Measurements from ENCODE around the gene HSD11B1. TPM values are rescaled to one million over a fixed set of nuclear protein-coding genes. Genes with fewer than 3 reads are reported as not detected.

Gene HSD11B1
- total RNA-seq, 1 experiment from 2014 or later = 0.27 TPM

DNA sequence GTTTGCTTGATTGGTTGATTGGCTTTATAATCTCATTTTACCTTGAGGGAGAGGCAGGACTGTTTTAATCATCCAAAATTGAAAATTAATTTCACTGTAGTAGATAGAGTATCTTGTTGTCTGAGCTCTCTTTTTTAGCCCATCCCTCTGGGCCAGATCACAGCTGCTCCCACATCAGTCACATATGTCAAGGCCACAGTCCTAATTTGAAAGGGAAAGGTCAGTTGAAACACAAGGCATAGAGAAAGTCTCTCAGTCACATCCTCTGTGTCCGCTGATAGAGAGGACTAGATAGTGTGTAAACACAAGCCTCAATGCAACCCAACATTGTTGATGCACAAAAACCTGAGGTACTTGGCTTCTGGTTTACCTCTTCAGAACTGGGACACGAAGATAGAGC lies 72.9 kb downstream of the HSD11B1 start:
- Histone ChIP-seq H3K79me2 (ENCODE audit: insufficient read depth, low read length) (peaks cover under 1% of the 10 kb centered on the region; the same call in 1 of the 2 replicates), H3K9me2 (ENCODE audit: insufficient read depth) (no peaks in the 10 kb centered on the region), H4K20me1 (ENCODE audit: insufficient read depth) (no peaks in the 10 kb centered on the region), H2AFZ (ENCODE audit: low read depth, low read length, poor library complexity, severe bottlenecking) (no peak overlapping the region), H3K4me2 (ENCODE audit: low read length) (no peak overlapping the region), H3K27ac (ENCODE audit: low read depth, low read length) (no peak overlapping the region), H3K27me3 (ENCODE audit: insufficient read depth, low read length) (no peaks in the 10 kb centered on the region), H3K4me1 (ENCODE audit: control insufficient read depth in 1 of 2, insufficient read depth in 2 of 2, low read length in 2 of 2) (no peaks in the 10 kb centered on the region), H3K9ac (ENCODE audit: low read length) (no peak overlapping the region), H3K9me3 (ENCODE audit: control insufficient read depth in 1 of 2, insufficient read depth in 1 of 2, low read depth in 1 of 2, low read length in 2 of 2) (no peaks in the 10 kb centered on the region), H3K36me3 (ENCODE audit: control insufficient read depth in 1 of 2, insufficient read depth in 2 of 2, low read length in 2 of 2) (no peaks in the 10 kb centered on the region), H3K4me3 (replicated peaks in 1 of 2; ENCODE audit: low read depth in 1 of 2, low read length in 2 of 2) (no peak overlapping the region)
- no TSS peak for BruUV-seq (replicated peaks)
- TF ChIP-seq EGR1 (IDR thresholded peaks at IDR 0.05; ENCODE audit: low read depth) = no peak
- TF ChIP-seq SIN3A (IDR thresholded peaks at IDR 0.05; ENCODE audit: low read depth) = no peak
- TF ChIP-seq ZFX (IDR thresholded peaks at IDR 0.05) = no peak
- TF ChIP-seq RAD21 (IDR thresholded peaks at IDR 0.05; ENCODE audit: low read depth) = no peak
- TF ChIP-seq, protein P1, sequence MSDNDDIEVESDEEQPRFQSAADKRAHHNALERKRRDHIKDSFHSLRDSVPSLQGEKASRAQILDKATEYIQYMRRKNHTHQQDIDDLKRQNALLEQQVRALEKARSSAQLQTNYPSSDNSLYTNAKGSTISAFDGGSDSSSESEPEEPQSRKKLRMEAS (IDR thresholded peaks at IDR 0.05) = no peak
- TF ChIP-seq, protein P2, sequence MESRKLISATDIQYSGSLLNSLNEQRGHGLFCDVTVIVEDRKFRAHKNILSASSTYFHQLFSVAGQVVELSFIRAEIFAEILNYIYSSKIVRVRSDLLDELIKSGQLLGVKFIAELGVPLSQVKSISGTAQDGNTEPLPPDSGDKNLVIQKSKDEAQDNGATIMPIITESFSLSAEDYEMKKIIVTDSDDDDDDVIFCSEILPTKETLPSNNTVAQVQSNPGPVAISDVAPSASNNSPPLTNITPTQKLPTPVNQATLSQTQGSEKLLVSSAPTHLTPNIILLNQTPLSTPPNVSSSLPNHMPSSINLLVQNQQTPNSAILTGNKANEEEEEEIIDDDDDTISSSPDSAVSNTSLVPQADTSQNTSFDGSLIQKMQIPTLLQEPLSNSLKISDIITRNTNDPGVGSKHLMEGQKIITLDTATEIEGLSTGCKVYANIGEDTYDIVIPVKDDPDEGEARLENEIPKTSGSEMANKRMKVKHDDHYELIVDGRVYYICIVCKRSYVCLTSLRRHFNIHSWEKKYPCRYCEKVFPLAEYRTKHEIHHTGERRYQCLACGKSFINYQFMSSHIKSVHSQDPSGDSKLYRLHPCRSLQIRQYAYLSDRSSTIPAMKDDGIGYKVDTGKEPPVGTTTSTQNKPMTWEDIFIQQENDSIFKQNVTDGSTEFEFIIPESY (IDR thresholded peaks at IDR 0.05; ENCODE audit: extremely low read depth, insufficient replicate concordance, low read length) = no peak
- no peak for TF ChIP-seq EZH2phosphoT487 (IDR thresholded peaks at IDR 0.05; ENCODE audit: borderline replicate concordance)
- no peak for TF ChIP-seq POLR2AphosphoS5 (IDR thresholded peaks at IDR 0.05; ENCODE audit: low read depth, low read length)
- no peak for TF ChIP-seq CBX3 (IDR thresholded peaks at IDR 0.05; ENCODE audit: low read depth)
- TF ChIP-seq, protein P3, sequence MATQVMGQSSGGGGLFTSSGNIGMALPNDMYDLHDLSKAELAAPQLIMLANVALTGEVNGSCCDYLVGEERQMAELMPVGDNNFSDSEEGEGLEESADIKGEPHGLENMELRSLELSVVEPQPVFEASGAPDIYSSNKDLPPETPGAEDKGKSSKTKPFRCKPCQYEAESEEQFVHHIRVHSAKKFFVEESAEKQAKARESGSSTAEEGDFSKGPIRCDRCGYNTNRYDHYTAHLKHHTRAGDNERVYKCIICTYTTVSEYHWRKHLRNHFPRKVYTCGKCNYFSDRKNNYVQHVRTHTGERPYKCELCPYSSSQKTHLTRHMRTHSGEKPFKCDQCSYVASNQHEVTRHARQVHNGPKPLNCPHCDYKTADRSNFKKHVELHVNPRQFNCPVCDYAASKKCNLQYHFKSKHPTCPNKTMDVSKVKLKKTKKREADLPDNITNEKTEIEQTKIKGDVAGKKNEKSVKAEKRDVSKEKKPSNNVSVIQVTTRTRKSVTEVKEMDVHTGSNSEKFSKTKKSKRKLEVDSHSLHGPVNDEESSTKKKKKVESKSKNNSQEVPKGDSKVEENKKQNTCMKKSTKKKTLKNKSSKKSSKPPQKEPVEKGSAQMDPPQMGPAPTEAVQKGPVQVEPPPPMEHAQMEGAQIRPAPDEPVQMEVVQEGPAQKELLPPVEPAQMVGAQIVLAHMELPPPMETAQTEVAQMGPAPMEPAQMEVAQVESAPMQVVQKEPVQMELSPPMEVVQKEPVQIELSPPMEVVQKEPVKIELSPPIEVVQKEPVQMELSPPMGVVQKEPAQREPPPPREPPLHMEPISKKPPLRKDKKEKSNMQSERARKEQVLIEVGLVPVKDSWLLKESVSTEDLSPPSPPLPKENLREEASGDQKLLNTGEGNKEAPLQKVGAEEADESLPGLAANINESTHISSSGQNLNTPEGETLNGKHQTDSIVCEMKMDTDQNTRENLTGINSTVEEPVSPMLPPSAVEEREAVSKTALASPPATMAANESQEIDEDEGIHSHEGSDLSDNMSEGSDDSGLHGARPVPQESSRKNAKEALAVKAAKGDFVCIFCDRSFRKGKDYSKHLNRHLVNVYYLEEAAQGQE (IDR thresholded peaks at IDR 0.05; ENCODE audit: low read depth) = no peak
- TF ChIP-seq, protein P4, sequence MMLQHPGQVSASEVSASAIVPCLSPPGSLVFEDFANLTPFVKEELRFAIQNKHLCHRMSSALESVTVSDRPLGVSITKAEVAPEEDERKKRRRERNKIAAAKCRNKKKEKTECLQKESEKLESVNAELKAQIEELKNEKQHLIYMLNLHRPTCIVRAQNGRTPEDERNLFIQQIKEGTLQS (IDR thresholded peaks at IDR 0.05) = no peak
- no peak for TF ChIP-seq EZH2 (IDR thresholded peaks at IDR 0.05)
- no peak for TF ChIP-seq FOSL1 (IDR thresholded peaks at IDR 0.05; ENCODE audit: low read depth)
- ChIA-PET CTCF (no interaction called here), POLR2A (no interaction called here), RAD21 (ENCODE audit: low non-redundant PET in 1 of 2, low total read pairs in 2 of 2, uncharacterized antibody in 2 of 2, unreplicated experiment in 2 of 2) (no interaction called here)
- ATAC-seq (no peak), DNase-seq (ENCODE audit: low read depth, low spot score) (no peak)
- intact Hi-C loops (cut with micrococcal nuclease) = no loop called here
